GM19025 (cell line): ENCODE results near the gene FHIT.

Experiments
- ATAC-seq: cut with Tn5 transposase; IDR thresholded peaks from one replicate; pipeline ENCODE4 v1.9.1; 2021; ENCODE audit warnings: mild to moderate bottlenecking, low read depth, moderate library complexity; ENCODE audit not compliant: unreplicated experiment

FHIT gene

DNA sequence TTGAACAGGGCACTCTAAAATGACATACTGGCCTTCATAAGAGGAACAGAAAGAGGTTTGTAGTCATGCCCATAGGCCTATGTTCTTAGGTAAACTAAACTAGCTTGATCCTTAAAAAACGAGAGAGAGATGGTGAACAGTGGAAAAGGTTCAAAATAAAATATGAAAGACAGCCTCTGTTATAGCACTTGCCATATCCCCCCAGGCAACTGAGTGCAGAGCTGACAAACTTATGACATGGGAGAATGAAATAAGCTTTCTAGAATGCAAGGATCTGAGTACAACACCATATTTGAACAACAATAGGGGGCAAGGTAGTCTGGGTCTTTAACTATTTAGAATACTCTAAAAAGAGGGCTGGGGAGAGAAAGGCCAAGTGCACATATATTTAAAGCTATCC lies 1500.9 kb downstream of the FHIT start:
- no peak for ATAC-seq

DNA sequence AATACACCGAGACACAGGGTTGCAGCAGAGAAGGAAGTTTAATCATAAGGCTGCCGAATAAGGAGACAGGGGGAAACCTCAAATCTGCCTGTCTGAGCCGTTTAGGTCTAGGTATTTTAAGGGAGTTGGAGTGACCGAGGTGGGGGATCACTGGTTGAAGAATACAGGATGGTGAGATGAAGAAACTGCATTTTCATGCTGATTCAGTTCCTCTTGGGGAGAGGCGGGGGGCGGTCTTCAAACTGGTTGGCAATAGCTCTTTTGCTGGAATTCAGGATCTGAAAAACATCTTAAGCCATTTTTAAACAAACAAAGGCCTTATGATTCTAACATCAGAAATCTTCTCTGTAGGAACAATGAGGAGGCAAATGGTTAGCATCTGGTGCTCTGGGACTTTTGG lies 1502.0 kb downstream of the FHIT start:
- no peak for ATAC-seq

DNA sequence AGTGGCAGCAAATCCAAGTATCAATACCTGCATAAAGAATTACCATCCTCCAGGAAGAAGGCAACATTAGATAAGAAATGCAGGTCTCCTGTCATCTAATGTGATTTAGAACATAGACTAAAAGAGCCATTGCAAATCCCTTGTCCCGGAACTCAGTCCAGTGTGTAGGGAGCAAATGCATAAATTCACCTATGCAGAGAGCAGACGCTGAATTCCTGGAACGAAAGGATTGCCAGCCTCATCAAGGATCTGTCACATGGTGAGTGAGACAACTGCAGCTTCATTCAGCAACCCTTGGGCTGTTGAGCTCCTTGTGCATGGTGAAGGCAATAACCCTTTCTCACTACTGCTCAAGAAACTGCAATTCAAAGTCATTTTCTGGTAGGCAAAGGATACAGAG lies 1504.7 kb downstream of the FHIT start:
- ATAC-seq: no peak

DNA sequence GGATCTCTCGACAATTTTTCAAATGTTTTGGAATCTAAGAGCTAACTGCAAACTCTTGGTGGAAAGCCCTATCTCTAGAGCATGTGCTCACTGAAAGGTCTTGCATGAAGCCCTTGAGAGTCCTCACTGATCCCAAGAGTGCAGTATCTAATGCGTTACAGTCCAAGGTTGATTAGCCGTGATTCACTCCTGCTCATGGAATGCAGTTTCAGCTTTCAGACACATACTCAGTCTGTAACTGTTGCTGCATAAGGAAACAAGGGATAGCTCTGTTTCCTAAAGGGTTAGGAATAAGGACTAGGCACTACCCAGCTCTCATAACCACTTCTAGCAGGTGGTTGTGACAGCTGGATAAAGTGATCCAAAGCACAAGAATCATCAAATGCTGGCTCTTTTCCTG lies 1514.0 kb downstream of the FHIT start:
- no peak for ATAC-seq

DNA sequence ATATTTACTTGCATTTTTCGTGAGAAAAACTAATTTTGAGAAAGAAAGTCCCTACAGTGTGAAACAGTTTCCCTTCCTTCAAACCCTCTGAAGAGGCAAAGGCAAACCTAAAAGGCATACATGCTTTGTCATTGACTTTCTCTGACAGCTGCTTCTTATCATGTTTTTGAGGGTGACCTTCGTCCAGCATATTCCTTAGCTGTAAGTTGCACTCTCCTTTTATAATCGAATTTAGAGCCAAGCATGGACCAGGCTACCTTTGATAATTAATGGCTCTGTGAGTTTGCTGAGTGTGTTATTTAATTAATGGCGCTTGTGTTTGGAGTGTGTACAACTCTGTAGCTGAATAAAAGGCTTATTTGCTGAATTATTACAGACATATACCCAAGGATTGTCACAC lies 1517.2 kb downstream of the FHIT start:
- ATAC-seq: no peak

DNA sequence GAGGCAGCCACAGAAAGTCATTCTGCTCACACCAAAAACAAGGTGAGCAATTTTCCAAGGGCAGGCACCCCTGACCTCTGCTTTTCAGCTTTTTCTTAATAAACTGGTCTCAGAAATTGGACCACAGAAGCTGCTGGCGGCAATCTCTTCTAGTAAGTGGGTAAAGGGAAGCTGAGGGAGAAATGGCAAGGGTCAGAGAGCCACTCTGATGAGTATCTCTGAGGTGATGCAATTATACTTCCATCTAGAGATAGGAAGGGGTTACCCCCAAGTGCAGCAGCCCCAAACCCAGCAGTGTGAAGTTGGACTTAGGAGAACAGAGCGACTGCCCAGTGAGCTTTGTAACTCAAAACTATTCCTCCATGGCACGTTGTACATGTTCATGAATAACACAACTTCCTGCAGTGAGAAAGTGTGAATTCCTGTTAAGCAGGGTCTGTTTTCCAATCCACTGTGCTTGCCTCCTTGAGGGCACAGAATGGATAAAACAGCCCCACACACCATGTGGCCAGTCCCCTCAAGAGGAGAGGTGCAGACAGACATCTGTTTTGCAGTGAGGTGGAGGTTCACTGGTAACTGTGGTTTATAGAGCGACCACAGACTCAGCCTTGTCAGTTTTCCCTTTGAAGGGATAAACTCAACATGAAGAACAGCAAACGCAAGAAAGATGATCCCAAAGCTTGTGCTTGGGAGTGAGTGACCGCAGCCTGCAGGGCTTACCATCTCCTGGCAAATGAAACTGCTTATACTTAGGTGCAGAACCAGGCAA lies 1518.0 kb downstream of the FHIT start:
- ATAC-seq: no peak

DNA sequence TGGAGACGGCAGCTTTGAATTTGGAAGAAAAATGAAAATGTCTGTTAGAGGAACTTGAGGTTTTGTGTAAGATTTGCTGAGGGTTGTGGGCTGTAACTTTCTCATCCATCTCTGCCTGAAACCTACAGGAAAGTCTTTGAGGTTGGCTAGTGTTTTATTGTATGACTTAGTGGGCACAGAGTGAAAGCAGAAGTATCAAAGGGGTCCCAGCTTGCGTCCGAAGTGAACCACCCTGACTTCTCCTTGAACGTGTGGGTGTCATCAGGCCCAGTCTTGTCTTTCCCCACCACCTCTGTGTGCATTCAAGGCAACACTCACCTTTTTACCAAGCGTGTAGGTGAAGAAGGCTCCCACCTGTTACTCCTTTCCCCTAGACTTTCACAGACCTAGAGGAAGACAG lies 1519.3 kb downstream of the FHIT start:
- ATAC-seq: no peak

DNA sequence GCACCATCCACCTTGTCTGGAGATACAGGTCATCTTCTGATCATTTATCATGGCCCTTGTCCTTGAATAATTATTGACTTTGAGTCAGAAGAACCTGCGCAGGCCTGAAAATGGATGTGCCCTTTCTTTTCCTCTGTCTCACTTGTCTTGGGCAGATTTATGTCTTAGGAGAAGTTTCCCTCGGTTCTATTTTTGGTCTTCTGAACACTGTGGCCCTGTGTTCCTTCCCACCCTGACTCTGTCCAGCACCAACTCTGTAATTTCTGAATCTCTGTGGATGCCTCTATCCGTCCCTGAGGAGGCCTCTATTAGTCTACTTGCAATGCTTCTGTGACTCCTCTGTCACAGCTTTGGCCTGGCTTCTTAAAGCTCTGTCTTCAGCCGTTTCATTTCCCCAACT lies 1520.7 kb downstream of the FHIT start:
- ATAC-seq: no peak

DNA sequence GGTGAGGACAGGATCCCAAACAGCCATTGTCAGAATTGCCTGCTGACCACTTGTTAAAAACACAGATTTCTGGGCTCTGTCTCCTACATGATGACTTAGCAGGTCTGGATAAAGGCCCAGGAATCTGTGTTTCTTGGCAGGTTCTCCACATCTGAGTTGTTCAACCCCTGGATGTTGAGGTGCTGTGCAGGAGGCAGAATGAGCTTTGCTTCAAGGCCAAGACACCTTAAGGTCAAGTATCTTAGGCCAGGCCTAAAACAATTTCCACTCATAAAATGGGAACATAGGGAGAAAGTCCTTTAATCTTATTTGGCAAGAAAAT lies 1522.7 kb downstream of the FHIT start:
- no peak for ATAC-seq

DNA sequence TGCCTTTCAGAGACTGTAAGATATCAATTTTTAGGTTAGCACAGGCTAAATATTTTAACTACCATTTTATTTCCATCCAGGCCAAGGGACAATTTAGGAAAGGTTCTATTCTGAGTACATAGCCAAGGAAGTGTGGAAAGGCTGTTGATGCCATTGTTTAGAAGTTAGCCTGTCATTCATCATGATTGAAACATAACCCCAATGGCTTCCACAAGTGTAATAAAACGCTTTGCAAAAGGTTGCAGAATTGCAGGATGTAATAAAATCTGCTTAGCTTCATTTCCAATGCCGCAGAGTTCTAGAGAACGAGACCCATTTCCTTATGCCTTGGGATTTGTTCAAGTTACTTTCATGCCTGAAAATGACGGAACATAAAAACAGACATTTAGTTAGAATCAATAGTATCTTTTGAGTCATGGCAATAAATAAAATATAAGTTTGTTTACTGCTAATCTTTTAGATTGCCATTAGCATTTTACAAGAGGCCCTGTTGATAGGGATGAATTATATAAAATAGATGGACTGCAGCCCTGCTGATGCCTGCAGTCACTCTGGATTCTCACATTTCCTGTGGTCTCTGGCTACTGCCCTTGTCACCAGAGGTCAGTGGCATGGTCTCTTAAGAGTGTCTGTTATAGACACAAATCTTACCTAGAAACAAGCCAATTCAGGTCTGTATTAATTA lies 1523.2 kb downstream of the FHIT start:
- no peak for ATAC-seq

DNA sequence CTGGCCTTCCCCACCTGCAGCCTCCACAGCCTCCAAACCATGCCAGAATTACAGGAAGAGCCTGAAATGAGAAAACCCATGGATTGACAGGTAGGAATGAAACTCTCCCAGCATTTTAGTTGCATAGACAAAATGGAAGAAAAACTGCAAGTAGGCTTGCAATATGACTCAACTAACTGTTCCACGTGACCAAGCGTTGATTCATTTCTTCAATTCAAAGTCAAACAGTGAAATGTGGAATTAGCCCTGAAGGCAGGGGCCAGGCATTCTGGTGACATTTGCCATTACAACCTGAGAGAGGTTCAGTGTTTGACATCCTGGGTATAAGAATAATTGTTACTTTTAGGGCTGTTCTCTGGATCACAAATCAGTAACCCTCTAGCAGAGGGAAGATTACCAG lies 1525.0 kb downstream of the FHIT start:
- no peak for ATAC-seq

DNA sequence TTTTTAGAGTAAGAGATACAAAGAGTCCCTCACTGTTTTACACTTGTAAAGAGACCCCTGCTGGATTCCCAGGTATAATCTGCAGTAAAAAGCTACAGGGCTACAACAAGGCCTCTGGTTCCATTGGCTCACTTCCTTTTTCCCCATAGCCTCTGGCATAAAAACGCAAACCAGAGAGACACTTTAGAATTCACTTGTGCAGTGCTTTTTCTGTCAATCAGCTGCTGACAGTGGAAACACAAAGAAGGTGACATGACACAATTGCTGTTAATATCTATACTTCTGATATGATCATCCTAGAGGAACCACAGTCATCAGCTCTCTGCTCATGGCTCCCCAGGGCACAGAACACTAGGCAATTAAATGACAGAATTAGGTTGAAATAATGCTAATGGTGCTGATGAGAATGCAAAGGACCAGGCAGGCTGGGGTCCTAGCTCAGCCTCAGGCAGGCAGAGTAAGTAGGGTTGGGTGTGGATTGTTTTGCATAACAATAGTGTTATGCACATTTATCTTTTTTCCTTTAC lies 1533.5 kb downstream of the FHIT start:
- ATAC-seq: no peak

DNA sequence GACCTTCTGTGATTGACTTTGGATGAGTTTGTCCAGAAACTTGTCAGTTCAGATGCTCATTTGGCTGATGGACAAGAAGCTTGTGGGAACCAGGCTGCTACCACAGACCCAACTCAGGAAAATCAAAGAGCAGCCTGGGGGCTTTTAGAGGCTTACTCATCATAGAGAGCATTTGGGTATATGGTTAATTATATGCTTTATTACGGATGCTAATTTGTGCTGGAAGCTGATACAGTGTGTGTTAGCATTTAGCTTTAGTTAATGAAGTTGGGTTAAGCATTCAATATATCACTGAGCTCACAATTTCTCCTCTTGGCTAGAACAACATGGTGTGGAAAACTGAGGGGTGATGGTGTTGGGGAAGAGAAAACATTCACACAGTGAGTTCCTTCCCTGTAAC lies 1537.2 kb downstream of the FHIT start:
- ATAC-seq: no peak

DNA sequence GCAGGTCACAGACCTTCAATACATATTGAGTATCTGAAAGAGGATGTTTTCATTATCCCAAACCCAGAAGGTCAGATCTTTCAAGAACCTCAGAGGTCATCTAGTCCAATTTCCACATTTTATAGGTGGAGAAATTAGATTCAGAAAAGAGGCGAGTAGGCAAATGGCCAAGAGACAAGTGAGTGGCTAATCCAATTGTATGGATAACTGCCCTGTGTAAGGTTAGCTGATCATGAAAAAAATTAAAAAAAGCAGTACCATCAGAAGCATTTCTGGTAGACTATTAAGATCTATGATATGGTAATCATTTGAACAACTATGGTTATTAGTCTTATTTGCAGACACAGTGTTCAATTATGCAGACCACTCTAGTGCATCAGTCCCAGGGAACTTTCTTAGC lies 1540.7 kb downstream of the FHIT start:
- no peak for ATAC-seq

DNA sequence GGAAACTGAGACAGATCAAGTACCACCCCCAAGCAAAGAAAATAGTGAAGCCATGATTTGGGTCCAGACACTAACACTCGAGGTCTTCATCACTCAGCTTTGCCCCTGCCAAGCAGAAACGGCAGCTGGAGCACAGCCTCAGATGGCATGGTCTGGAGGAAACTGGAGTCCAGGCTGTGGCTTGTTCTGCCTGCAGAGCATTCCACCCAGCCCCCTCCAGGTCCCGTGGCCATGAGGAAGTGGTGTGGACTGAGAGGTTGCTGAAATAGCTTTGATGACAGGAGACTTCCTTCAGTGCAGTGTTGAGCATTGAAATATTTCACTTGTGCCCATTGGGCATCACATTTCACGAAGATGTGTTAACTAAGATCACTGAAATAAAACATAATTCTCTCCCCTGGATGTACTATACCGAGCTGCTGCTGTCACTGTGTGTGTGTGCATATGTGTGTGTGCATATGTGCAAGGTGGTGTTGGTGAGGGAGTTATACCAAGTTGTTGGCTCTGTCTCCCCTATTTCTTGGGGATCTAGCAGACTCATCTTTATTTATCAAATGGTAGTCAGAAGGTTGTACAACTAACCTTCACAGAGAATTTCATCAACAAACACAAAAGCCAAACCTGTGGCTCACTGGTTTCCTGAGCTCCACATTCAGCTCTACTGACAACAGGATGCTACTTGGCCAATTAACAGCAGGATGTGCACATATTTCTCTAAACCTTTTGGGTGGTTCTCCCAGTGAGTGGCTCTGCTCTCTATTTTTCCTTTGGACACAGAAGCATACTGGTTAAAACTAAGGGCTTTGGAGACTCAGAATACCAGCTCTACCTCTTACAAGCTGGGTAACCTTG lies 1541.3 kb downstream of the FHIT start:
- ATAC-seq: no peak

DNA sequence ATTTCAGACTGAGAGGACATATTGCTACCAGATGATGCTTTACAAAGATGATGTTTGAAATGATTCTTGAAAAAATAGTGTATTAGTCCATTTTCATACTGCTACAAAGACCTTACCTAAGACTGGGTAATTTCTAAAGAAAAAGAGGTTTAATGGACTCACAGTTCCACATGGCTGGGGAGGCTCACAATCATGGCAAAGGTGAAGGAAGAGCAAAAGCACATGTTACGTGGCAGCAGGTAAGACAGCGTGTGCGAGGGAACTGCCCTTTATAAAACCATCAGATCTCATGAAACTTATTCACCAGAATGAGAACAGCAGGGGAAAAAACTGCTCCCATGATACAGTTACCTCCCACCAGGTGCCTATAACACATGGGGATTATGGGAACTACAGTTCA lies 1543.0 kb downstream of the FHIT start:
- no peak for ATAC-seq

DNA sequence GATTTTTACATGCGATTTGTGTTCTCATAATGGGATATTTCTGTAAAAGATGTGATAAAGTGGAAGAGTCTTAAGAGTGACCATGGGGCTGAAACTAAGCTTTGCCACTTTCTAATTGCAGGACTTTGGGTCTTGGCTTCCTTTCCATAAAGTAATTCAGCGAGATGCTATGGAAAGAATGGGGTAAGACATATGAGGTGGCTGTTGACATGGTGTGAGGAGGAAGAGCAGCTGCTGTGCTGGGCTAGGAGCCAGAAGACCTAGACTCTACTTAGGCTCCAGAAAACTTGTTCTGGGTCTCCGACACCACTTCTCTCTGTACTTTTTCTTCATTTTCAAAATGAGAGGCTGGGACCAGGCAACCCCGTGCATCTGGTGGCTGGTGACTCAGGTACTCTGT lies 1547.0 kb downstream of the FHIT start:
- ATAC-seq: no peak

DNA sequence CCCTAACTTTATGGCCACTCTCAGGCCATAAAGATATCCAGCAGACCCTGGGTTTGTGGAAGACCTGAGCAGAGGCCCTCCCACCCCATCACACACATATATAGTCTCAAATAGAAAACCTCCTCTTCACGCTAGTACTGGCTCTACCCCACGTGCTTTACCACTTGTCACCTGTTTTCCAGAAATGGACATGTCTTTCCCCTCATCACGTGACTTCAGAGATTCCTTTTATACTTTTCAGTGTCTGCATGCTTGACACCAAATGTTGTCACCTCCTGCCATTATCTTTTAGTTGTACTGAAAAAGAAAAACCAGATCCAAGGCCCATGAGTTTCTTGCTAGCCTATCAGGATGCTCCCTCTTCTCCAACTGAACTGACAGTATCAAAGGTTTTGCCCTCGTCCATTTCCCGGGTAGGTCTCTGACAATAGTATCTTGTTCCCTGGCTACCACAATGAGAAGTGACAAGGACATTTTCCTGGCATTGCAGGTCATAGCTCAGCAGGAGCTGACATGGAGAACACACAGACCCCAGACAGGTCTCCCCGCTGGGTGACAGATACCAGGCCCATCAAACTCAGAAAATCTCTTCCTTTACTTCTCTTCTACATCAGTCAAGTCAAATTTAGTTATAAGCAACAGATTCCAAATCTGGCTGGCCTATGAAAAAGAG lies 1551.5 kb downstream of the FHIT start:
- no peak for ATAC-seq
